ENCODE data around the gene PKNOX2.

Gene PKNOX2

GRCh38 chr11:125233736-125234275 is 69.3 kb downstream of the PKNOX2 start:
- no peak for DNase-seq (ENCODE audit: low read depth in 2 of 2)

- no peak for DNase-seq (ENCODE audit: low read depth in 2 of 2)
These were observed 70.5 kb downstream of the PKNOX2 start for GRCh38 chr11:125235071-125235471.

- no peak for DNase-seq (ENCODE audit: low read depth in 2 of 2)
These were observed 71.7 kb downstream of the PKNOX2 start for GRCh38 chr11:125236072-125236825.

- DNase-seq (ENCODE audit: low read depth in 2 of 2) = no peak
These were observed 75.3 kb downstream of the PKNOX2 start for GRCh38 chr11:125239585-125240560.

- DNase-seq (ENCODE audit: low read depth in 2 of 2) = no peak
These were observed 76.6 kb downstream of the PKNOX2 start for GRCh38 chr11:125241104-125241503.

- no peak for DNase-seq (ENCODE audit: low read depth in 2 of 2)
These were observed 77.7 kb downstream of the PKNOX2 start for GRCh38 chr11:125242141-125242775.

- no peak for DNase-seq (ENCODE audit: low read depth in 2 of 2)
These were observed 79.6 kb downstream of the PKNOX2 start for GRCh38 chr11:125244166-125244565.

GRCh38 chr11:125245299-125245698 is 80.7 kb downstream of the PKNOX2 start:
- DNase-seq (ENCODE audit: low read depth in 2 of 2) = no peak

GRCh38 chr11:125247431-125247830 is 82.9 kb downstream of the PKNOX2 start:
- no peak for DNase-seq (ENCODE audit: low read depth in 2 of 2)

- DNase-seq (ENCODE audit: low read depth in 2 of 2) = no peak
These were observed 86.0 kb downstream of the PKNOX2 start for GRCh38 chr11:125250318-125251213.

GRCh38 chr11:125251214-125251545 is 86.6 kb downstream of the PKNOX2 start:
- no peak for DNase-seq (ENCODE audit: low read depth in 2 of 2)

- no peak for DNase-seq (ENCODE audit: low read depth in 2 of 2)
These were observed 87.4 kb downstream of the PKNOX2 start for GRCh38 chr11:125251956-125252355.

- DNase-seq (ENCODE audit: low read depth in 2 of 2) = no peak
These were observed 88.7 kb downstream of the PKNOX2 start for GRCh38 chr11:125253289-125253688.

- no peak for DNase-seq (ENCODE audit: low read depth in 2 of 2)
These were observed 89.4 kb downstream of the PKNOX2 start for GRCh38 chr11:125253795-125254525.

- no peak for DNase-seq (ENCODE audit: low read depth in 2 of 2)
These were observed 92.1 kb downstream of the PKNOX2 start for GRCh38 chr11:125256541-125257189.

- no peak for DNase-seq (ENCODE audit: low read depth in 2 of 2)
These were observed 92.6 kb downstream of the PKNOX2 start for GRCh38 chr11:125257190-125257579.

GRCh38 chr11:125257751-125258150 is 93.2 kb downstream of the PKNOX2 start:
- no peak for DNase-seq (ENCODE audit: low read depth in 2 of 2)

GRCh38 chr11:125258291-125259032 is 93.9 kb downstream of the PKNOX2 start:
- DNase-seq (ENCODE audit: low read depth in 2 of 2) = no peak

- no peak for DNase-seq (ENCODE audit: low read depth in 2 of 2)
These were observed 97.0 kb downstream of the PKNOX2 start for GRCh38 chr11:125261588-125261987.
